Transverse colon (tissue), 4 donors: ENCODE data around the gene SLC7A9. TPM values are rescaled to one million over a fixed set of nuclear protein-coding genes. Genes with fewer than 3 reads are reported as not detected.

Source experiments
- DNase-seq: peaks from one replicate; pipeline ENCODE4 v3.0.0-alpha.2; 2019
- H3K27ac ChIP-seq, 4 donors: fragments of 200-600 bp; sonication (generic); 2 replicates each; pipeline ENCODE4 v1.5.1; 2016 to 2018; ENCODE audit warnings: inconsistent platforms in 4 of 4
- H3K27me3 ChIP-seq: fragments of 200-600 bp; sonication (generic); 2 replicates; pipeline ENCODE4 v1.5.1; 2017; ENCODE audit warnings: inconsistent platforms
- H3K36me3 ChIP-seq, 4 donors: fragments of 200-600 bp; sonication (generic); 2 replicates each; pipeline ENCODE4 v1.5.1; 2017 to 2019; ENCODE audit warnings: inconsistent platforms in 4 of 4
- H3K4me1 ChIP-seq, 4 donors: fragments of 200-600 bp; sonication (generic); 2 replicates each; pipeline ENCODE4 v1.5.1; 2017 to 2020; ENCODE audit warnings: inconsistent platforms in 4 of 4
- H3K4me3 ChIP-seq, 4 donors: fragments of 200-600 bp; sonication (generic); 1 replicate in 1 of 4; 2 replicates in 3 of 4; pipeline versions ENCODE4 v1.5.1 to v1.6.1; 2017 to 2019; ENCODE audit warnings: inconsistent platforms in 4 of 4
- H3K9me3 ChIP-seq, 2 donors: fragments of 200-600 bp; sonication (generic); 2 replicates each; pipeline ENCODE4 v1.5.1; 2017 to 2019; ENCODE audit warnings: inconsistent platforms in 2 of 2
- CTCF ChIP-seq, 5 experiments: fragments of 200-600 bp in 3 of 5; fragments of 450-650 bp in 2 of 5; sonication (generic) in 3 of 5; IDR thresholded peaks; 1 replicate in 2 of 5; 2 replicates in 3 of 5; pipeline ENCODE4 v1.5.1; 2016 to 2017; ENCODE audit warnings: antibody characterized with exemption in 5 of 5, inconsistent platforms in 3 of 5, mild to moderate bottlenecking in 2 of 5, moderate library complexity in 1 of 5
- EP300 ChIP-seq: sonication (generic); formaldehyde crosslinking; IDR thresholded peaks from one replicate; pipeline ENCODE4 v1.6.1; 2017; ENCODE audit warnings: antibody characterized with exemption, low read depth
- POLR2A ChIP-seq: fragments of 450-650 bp; IDR thresholded peaks from one replicate; pipeline ENCODE4 v1.6.1; 2016; ENCODE audit warnings: antibody characterized with exemption, mild to moderate bottlenecking, moderate library complexity
- POLR2AphosphoS5 ChIP-seq, 3 donors: sonication (generic); formaldehyde crosslinking; IDR thresholded peaks; one replicate each; pipeline ENCODE4 v1.6.1; 2016; ENCODE audit warnings: antibody characterized with exemption in 3 of 3
- WGBS, 2 donors: methylation state at CpG; one replicate each; pipeline ENCODE4 v1.1.5; 2018; ENCODE audit warnings: low coverage in 1 of 2; 5-methylcytosine and 5-hydroxymethylcytosine counted together
- in situ Hi-C, 4 donors: fragments of 200-750 bp; cut with MboI; loops; one replicate each; pipeline versions ENCODE4 v1.15.0 to v1.15.1; 2017; ENCODE audit warnings: low sequenced_read_pairs in 3 of 4, low pct_ligation_motif_present in 1 of 4, low pct_unique_long_range_greater_than_20kb in 1 of 4
- intact Hi-C: fragments of 100-400 bp; cut with DNase I; formaldehyde crosslinking; loops from one replicate; pipeline ENCODE4 v1.15.1; 2023; ENCODE audit warnings: low total_unique reads
- total RNA-seq, 4 donors: library from RNA; depleted of rRNA; stranded (reverse); fragments of >200 nt; gene quantifications; one replicate each; pipeline ENCODE4 v1.1.0, GENCODE V29; 2016

The SLC7A9 gene
- total RNA-seq, 4 donors from 2014 or later, result 2.5 to 11.2 TPM; not detected in 2

- H3K36me3 ChIP-seq, result peaks cover 0 to 6% (median 0%) of the 10 kb centered on the region in 4 donors
- H3K27ac ChIP-seq, result no peak overlapping the region
- intact Hi-C loops, result no loop called here
- in situ Hi-C loops, result no loop called here
- no peak for TF ChIP-seq CTCF (IDR thresholded peaks at IDR 0.05)
- no peak for TF ChIP-seq POLR2AphosphoS5 (IDR thresholded peaks at IDR 0.05)
- no peak for TF ChIP-seq POLR2A
- no peak for TF ChIP-seq EP300
- H3K27me3 ChIP-seq, result no peaks in the 10 kb centered on the region
- H3K4me3 ChIP-seq, result no peak overlapping the region
- H3K4me1 ChIP-seq, result peaks cover 0 to 2% (median 0%) of the 10 kb centered on the region in 4 donors
- H3K9me3 ChIP-seq, result peaks cover 0 to 3% of the 10 kb centered on the region in 2 donors
- no peak for DNase-seq
Measured at GRCh38 chr19:32909257-32909656, 39.7 kb upstream of the SLC7A9 start.

- H3K27ac ChIP-seq, result no peak overlapping the region
- H3K4me3 ChIP-seq, result no peak overlapping the region
- in situ Hi-C loops (no loop called here), intact Hi-C loops (no loop called here)
- H3K27me3 ChIP-seq, result no peaks in the 10 kb centered on the region
- H3K4me1 ChIP-seq, result peaks cover 0 to 2% (median 0%) of the 10 kb centered on the region in 4 donors
- no peak for DNase-seq
- 92 to 93% methylated on average over 5 to 7 of the region's 7 CpGs for WGBS, 2 donors
- H3K36me3 ChIP-seq, result peaks cover 0 to 6% (median 0%) of the 10 kb centered on the region in 4 donors
- no peak for TF ChIP-seq POLR2A
- TF ChIP-seq EP300, result no peak
- no peak for TF ChIP-seq POLR2AphosphoS5 (IDR thresholded peaks at IDR 0.05)
- TF ChIP-seq CTCF (IDR thresholded peaks at IDR 0.05), result no peak
- peaks cover 0 to 3% of the 10 kb centered on the region in 2 donors for H3K9me3 ChIP-seq
Measured at GRCh38 chr19:32908641-32909190, 39.1 kb upstream of the SLC7A9 start.

- H3K27me3 ChIP-seq, result no peaks in the 10 kb centered on the region
- DNase-seq, result peak; percentile 61
Measured at GRCh38 chr19:32902448-32902847, 32.9 kb upstream of the SLC7A9 start.

More at GRCh38 chr19:32902448-32902847, 32.9 kb upstream of the SLC7A9 start:
- Histone ChIP-seq H3K4me1 (peaks cover 0 to 13% (median 4%) of the 10 kb centered on the region in 4 donors), H3K27ac (peak overlapping the region in 3 of 4 donors; percentile 37 to 68 (median 58)), H3K36me3 (peaks cover 0 to 10% (median 0%) of the 10 kb centered on the region in 4 donors), H3K4me3 (no peak overlapping the region), H3K9me3 (peaks cover 0 to 3% of the 10 kb centered on the region in 2 donors)
- 43 to 52% methylated on average over 5 to 7 of the region's 7 CpGs for WGBS, 2 donors
- in situ Hi-C loops (no loop called here), intact Hi-C loops (no loop called here)
- TF ChIP-seq CTCF (IDR thresholded peaks at IDR 0.05), result no peak
- no peak for TF ChIP-seq POLR2AphosphoS5 (IDR thresholded peaks at IDR 0.05)
- no peak for TF ChIP-seq POLR2A
- TF ChIP-seq EP300, result no peak
